HG02884 (cell line): ENCODE data around the gene CDK14.

Source experiments
- ATAC-seq: cut with Tn5 transposase; IDR thresholded peaks from one replicate; pipeline ENCODE4 v1.9.1; 2021; ENCODE audit warnings: mild to moderate bottlenecking, moderate library complexity; ENCODE audit not compliant: unreplicated experiment

The CDK14 gene

GRCh38 chr7:90938371-90938770 is 342.2 kb downstream of the CDK14 start:
- no peak for ATAC-seq

DNA sequence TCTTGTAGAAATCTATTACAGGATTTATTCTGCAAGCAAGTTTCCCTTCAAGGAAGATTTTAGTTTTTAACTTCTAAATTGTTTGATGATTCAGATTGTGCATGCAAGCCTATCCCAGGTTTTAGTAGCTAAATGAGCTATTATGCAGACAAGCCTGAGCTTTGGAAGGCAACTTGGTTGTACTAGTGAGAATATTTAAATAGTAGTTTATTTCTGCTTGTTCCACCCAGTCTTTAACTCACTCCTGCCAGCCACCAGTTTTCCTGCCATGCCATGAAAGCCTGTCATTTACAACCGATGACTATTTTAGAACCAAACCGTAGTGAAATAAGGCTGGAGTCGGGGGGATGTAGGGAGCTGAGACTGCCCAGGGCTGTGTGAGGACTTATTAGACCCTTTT is 343.5 kb downstream of the CDK14 start:
- no peak for ATAC-seq

GRCh38 chr7:90944021-90944420 is 347.9 kb downstream of the CDK14 start:
- ATAC-seq, result no peak

GRCh38 chr7:90945104-90945787 is 349.1 kb downstream of the CDK14 start:
- no peak for ATAC-seq

DNA sequence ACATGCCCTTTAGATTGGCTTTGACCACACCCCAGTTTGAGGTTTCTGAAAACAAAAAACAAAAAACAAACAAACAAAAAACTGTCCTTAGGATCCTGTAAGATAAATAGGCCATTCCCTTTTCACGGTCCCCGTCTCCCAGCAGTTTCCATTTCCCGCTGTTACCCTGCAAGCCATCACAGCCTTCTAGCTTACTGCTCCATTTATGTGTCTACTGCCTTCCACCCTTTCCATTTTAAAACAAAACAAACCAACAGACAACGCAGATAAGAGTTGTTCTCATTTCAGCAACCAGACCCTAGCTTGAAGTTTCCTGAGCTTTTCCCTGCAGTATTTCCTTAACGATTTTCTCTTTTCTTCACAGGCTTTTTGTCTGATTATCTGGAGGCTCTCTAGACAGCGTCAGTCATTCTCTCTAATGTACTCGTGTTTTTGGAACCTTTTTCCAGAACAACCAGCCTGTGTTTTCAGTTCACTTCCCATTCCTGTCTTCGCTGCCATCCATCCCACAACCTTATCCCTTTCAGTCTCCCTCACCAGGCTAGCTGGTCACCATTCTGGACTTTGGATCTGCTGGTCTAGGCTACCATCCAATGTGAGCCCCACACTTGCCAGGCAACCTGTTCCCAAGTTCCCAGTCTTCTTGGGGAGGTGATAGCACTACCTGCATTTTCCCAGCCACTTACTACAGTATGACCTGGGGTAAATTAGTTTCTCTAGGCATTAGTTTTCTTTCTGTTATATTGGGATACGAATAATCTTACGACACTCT is 350.8 kb downstream of the CDK14 start:
- no peak for ATAC-seq

DNA sequence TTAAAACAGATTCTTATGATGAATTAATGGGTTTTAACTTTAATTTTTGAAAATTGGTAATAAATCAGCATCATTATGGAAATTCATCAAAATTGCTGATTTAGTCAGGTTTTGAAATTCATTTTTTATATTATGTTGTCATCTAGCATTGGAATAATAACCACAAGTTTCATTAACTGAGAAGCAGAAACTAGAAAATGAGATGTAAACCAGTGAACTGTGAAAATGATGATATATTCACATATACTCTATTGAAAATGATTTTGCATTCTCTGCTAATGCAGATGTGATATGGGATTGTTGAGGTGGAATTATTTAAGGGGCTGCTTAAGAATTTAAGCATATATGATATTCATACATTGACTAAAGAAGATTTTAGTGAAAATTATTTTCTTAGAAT is 352.0 kb downstream of the CDK14 start:
- peak; percentile 46 for ATAC-seq

- no peak for ATAC-seq
Measured at GRCh38 chr7:90951229-90951628, 355.1 kb downstream of the CDK14 start.

GRCh38 chr7:90951986-90952954 is 356.1 kb downstream of the CDK14 start:
- no peak for ATAC-seq

DNA sequence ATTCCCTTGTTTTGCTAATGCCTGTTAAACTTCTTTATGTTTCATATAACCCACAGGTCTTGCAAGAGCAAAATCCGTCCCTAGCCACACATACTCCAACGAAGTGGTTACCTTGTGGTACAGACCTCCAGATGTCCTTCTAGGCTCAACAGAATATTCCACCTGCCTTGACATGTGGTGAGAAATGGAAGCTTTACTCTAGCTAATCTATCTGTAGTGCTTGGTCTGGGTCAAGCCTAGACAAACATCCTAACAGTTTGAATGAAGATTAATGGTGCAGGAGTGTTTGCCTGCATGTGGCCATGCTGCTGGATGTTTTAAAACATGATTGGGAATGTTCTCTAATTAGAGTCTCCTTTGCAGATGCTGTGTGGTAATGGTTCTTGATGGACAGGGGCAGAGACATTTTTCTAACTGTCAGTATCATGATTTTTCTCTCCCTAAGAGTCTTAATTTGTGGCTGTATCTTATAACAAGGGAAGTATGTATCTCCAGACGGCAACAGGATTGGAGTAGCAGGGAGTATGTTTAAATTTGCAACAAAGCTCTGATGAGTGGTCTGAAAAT is 359.6 kb downstream of the CDK14 start:
- no peak for ATAC-seq

GRCh38 chr7:90957883-90958282 is 361.8 kb downstream of the CDK14 start:
- ATAC-seq, result no peak

DNA sequence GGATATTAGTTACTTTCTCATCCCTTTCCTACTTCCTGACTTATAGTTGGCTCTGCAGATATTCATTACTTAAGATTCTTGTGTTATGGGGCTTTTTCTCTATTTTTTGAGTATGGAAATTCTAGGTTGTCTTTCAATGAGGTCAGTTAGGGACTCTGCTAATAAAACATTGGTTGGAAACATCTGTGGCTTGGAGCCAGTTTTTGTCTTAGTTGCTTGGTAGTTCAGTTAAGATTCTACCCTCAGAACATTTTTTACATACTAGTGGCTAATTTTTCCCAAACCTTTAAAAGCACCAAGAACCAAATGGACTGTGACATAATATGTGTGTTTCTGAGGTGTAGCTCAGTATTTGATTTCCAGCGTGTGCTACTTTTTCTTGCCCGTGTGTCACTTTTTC is 362.5 kb downstream of the CDK14 start:
- ATAC-seq, result no peak

DNA sequence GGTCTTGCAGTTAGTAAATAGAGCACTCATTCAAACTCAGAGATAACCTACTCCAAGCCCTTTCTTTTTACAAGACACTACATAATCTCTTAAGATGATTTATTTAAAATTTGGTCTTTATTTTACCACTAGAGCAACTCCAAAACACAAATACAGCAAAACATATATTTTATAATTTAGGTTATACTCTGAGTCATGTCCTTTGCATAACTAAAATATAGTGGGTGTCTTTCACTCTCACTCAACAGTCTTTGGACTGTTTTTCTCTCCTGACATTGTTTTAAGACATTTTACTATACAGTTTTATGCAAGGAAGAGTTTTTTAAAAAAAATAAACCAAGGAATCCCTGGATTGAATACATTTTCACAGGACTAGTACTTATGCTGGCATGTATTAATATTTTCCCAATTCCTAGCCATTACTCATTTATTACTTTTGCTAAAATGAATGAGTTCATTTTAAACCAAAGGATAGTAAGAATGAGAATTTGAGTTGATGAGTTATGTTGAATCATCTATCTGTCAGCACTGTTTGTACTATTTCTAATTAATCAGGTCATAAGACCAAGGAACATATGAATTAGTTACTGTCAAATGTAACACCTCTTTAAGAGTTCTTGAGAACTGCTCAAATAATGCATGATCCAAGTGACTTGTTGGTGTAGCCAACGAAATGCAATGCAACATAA is 365.1 kb downstream of the CDK14 start:
- peak; percentile 74 for ATAC-seq

DNA sequence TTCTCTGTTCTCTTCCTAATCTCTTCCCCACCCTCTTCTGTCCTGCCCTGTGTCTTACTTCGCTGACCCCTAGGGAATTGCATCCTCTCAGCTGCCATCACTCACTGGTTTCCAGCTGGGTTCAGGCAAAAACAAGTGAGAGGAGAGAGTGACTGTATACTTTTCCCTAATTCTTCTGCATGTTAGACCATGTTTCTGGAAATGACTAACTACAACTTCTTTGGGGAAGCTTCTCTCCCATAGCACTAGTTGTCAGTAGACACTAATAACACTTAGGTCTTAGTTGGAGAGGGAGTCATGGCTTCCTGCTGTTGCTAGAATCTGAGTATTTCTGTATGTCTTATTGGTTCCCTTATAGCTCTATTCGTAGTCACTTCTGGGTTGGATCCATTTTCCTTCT is 369.1 kb downstream of the CDK14 start:
- no peak for ATAC-seq

- no peak for ATAC-seq
Measured at GRCh38 chr7:90966346-90966745, 370.2 kb downstream of the CDK14 start.

DNA sequence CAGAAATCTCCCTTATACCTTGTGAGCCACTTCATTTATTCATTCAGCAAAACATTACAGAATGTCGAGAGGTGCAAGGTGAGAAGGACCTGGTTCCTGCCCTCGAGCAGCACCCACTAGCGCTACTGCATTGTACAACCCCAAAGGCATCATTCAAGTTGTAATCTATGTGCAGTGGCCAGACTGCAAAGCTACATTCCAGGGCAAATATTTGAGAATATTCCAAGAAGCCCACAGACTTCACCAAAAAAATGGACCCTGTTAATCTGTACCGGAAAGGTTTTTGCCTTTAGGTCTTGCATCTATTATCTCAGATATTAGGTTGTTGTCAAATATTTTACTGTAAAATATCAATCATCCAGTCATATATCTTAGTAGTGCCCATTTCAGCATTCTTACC is 372.8 kb downstream of the CDK14 start:
- no peak for ATAC-seq

- ATAC-seq, result no peak
Measured at GRCh38 chr7:90972906-90973550, 376.9 kb downstream of the CDK14 start.

DNA sequence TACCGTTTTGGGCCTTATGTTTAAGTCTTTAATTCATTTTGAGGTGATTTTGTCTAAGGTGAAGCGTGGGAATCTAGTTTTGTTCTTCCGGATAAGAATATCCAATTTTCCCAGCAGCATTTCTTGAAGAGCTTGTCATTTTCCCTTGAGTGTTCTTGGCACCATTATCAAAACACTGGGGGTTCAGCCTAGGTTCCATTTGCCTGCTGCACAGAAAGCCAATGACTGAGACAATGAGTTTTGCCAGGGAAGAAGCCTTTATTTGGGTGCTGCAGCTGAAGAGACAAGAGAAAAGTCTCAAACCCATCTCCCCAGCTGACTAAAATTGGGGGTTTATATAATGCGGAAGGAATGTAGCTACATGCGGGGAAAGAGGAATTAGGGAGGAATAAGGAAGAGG is 380.9 kb downstream of the CDK14 start:
- no peak for ATAC-seq

DNA sequence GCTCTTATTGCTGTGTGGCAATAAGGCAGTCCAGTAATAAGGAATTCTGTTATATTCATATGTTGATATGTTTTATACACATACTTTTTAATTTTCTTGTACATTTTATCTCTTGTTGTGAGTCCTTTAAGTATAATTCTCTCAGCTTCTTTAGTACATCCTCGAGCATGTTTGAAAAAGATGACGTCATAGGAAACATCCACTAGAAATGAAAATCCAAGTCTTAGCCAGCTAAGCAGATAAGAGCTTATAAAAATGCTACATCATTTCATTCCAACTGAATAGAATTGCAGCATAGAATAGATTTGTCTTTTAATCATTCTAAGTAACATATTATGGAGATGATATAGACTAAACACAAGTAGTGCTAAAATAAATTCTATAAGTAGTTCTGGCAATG is 384.4 kb downstream of the CDK14 start:
- no peak for ATAC-seq

GRCh38 chr7:90982228-90982627 is 386.1 kb downstream of the CDK14 start:
- ATAC-seq, result no peak

- no peak for ATAC-seq
Measured at GRCh38 chr7:90984692-90985091, 388.6 kb downstream of the CDK14 start.
